NOMO-1 (cell line): ENCODE results near the gene ARSA.

Experiments
- DNase-seq, 2 experiments: peaks; one replicate each; lab custom pipeline; 2025; ENCODE audit not compliant: unreplicated experiment in 2 of 2; lab: John Stamatoyannopoulos, UW

Gene ARSA

GRCh38 chr22:50606165-50606945 lies 21.6 kb downstream of the ARSA start:
- DNase-seq: no peak

- DNase-seq: no peak
These were observed 22.3 kb downstream of the ARSA start for GRCh38 chr22:50605613-50606074.

- DNase-seq: no peak
These were observed 22.8 kb downstream of the ARSA start for GRCh38 chr22:50605002-50605612.

- DNase-seq: no peak
These were observed 23.5 kb downstream of the ARSA start for GRCh38 chr22:50604256-50605001.

DNA sequence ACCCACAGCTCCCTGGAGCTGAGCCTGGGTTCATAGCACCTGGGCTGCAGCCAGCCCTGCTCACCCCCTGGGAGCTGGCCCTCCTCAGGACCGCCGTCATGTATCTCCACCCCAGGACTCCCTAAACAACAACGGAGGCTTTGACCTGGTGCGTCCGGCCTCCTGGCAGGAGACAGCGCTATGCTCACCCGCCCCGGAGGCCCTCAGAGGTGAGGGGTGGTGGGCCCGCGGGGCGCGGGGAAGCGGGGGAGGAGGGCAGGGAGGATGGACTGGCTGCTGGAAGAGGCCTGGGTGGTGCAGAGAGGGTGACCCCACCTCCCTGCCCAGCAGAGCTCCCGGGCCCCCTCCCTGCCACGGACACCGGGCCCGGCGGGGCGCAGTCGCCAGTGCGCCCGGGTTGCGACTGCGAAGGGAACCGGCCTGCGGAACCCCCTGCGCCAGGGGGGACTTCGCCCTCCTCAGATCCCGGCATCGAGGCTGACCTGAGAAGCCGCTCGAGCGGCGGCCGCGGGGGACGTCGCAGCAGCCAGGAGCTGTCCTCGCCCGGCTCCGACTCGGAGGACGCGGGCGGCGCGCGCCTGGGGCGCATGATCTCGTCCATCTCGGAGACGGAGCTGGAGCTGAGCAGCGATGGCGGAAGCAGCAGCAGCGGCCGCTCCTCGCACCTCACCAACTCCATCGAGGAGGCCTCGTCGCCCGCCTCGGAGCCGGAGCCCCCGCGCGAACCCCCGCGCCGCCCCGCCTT lies 24.3 kb downstream of the ARSA start:
- DNase-seq: no peak

GRCh38 chr22:50602338-50602700 lies 25.6 kb downstream of the ARSA start:
- DNase-seq: no peak

GRCh38 chr22:50601669-50602337 lies 26.1 kb downstream of the ARSA start:
- no peak for DNase-seq

- no peak for DNase-seq
These were observed 26.8 kb downstream of the ARSA start for GRCh38 chr22:50600967-50601668.

DNA sequence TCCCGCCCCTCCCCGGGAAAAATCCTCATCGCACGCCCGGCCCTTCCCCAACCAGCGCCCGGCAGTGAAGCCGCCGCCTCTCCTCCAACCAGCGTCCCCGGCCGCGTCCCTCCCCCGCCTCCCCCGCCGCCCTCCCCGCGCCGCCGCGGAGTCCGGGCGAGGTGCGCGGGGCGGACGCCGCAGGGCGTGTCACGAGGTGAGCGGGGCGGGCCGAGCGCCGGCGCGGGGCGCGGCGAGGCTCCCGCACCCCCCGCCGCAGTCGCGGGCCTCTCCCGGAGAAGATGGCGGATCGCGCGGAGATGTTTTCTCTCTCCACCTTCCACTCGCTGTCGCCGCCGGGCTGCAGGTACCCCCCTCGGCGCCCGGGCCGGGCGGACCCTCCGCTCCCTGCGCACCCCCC lies 27.4 kb downstream of the ARSA start, which contains the start of gene MAPK8IP2:
MAPK8IP2 (plus strand) TSS at position 256 of the 400 bp plus-strand sequence; CDS start at position 282, 26 bp downstream.
- DNase-seq: no peak

DNA sequence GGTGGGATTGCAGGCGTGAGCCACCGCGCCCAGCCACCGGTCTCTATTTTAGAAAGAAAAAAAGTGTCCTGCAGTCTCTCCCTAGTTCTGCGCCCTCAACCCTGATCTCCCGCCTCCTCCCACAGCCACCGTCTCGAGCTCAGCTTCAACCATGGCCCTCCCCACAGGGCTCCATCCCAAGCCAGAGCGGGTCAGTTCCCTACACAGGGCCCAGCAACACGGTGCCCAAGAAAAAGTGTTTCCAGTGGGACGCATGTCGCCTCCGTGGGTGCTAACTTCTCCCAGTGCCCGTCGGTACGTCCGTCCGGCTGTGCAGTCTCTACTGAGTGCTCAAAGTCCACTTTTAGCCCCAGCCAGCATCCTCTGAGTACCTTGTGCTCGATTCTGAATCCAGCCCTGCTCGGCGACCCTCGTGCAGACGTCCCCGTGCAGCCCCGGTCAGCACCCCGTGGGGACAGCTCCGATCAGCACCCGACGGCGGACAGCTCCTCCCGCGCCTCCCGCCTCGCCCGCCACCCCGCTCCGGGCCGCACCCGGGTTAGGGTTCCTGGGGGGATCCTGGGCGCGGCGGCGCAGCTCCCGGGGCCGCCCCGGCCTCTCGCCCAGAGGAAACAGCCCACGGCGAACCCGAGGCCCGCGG lies 28.0 kb downstream of the ARSA start:
- DNase-seq: peak; percentile 37 to 39

GRCh38 chr22:50597097-50597496 lies 30.9 kb downstream of the ARSA start:
- DNase-seq: no peak

DNA sequence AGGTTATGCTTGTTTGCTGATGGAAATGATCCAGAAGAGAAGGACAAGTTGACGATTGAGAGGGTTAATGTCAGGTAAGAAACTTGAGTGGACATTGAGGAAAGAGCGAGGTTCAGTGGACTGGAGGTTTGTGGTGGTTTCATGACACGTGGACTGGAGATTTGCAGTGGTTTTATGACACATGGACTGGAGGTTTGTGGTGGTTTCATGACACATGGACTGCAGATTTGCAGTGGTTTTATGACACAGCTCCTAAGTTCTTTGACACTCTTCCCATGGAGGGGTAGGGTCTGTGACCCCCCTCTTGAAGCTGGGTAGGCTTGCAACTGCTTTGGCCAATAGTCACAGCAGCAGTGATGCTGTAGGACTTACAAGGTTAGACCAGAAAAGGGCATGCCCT lies 32.8 kb downstream of the ARSA start:
- DNase-seq: no peak

GRCh38 chr22:50587407-50587806 lies 40.5 kb downstream of the ARSA start:
- DNase-seq: no peak

GRCh38 chr22:50586416-50586815 lies 41.5 kb downstream of the ARSA start:
- no peak for DNase-seq

DNA sequence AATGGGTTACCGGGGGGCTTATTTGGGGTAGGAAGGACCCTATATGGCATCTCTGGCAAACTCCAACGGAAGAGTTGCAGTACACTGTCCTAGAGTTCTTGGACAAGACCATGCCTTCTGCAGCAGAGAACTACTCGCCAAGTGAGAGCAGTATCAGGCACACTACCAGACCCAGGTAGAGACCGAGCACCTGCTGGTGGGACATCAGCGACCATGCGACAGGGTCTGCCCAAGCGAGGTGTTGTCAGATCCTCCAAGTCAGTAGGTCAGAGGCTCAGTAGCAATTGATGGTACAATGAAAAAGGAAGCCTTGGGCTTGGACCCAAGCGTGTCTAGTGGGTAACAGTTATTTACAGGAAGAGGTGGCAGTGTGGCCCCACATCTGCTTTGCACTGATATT lies 42.2 kb downstream of the ARSA start:
- DNase-seq: no peak

DNA sequence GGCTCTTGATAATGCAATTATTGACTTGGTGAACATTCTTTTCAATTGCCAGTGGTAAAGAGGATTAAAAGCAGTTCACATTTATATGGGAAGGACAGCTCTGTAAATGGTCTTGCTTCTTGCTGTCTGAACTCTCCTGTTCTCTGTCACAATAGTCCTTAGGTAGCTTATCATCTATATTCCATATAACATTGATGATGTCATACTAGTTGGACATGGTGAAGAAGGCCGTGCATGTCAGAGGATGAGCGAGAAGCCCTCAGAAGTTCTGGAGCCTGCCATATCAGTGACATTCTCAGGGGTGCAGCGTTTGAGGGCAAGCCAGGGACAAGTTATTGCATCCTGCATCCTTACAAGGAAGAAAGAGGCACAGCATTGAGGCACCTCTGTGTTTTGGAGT lies 42.7 kb downstream of the ARSA start:
- no peak for DNase-seq

DNA sequence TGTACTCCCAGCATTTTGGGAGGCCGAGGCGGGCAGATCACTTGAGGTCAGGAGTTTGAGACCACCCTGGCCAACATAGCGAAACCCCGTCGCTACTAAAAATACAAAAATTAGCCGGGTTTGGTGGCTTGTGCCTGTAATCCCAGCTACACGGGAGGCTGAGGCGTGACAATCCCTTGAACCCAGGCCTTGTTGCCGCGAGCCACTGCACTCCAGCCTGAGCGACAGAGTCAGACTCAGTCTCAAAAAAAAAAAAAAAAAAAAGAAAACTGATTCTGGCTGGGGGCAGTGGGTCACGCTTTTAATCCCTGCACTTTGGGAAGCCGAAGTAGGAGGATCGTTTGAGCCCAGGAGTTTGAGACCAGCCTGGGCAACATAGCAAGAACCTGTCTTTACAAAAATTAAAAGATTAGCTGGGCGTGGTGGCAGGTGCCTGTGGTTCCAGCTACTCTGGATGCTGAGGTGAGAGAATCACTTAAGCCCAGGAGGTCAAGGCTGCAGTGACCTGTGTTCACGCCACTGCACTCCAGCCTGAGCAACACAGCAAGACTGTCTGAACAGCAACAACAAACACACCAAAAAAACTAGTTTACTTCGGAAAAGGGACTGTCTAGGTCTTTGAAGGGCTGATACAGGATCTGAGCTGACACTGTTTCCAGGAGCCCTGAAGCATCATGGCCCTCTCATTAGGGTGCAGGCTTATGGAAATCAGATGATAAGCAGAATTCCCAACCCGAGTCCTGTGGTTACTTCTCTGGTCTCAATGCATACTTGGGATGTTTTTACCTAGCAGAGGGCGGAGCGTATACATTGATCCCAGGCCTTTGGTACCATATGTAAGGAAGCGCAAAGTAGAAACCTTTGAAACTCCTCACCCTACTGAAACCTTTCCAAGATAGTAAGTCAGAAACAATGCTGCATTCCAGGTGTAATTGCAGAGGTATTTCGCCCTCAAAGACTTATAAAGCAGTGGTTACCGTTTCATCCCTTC lies 43.6 kb downstream of the ARSA start:
- no peak for DNase-seq

GRCh38 chr22:50583294-50583861 lies 44.6 kb downstream of the ARSA start:
- no peak for DNase-seq
